Activated naive CD8-positive, alpha-beta T cell treated with anti-CD3 and anti-CD28 coated beads, Interleukin-2, amount 50 U/mL, for 24 hours (primary cell): ENCODE data around the gene PNPLA7.

ENCODE experiments used
- ATAC-seq: fragments of 150-1000 bp; cut with Tn5 transposase; one replicate; pipeline ENCODE4 v1.10.0; 2021
- DNase-seq: peaks from one replicate; pipeline ENCODE4 v3.0.0; 2021
- H3K27ac Mint-ChIP-seq: one replicate; pipeline ENCODE4 v1.8.0; 2021; ENCODE audit warnings: mild to moderate bottlenecking, mixed read lengths
- H3K27me3 Mint-ChIP-seq: one replicate; pipeline ENCODE4 v1.8.0; 2021; ENCODE audit warnings: mixed read lengths
- H3K36me3 Mint-ChIP-seq: one replicate; pipeline ENCODE4 v1.8.0; 2021; ENCODE audit warnings: low read depth, mixed read lengths
- H3K4me1 Mint-ChIP-seq: one replicate; pipeline ENCODE4 v1.8.0; 2021; ENCODE audit warnings: mixed read lengths
- H3K4me3 Mint-ChIP-seq: one replicate; pipeline ENCODE4 v1.8.0; 2021; ENCODE audit warnings: mild to moderate bottlenecking, moderate library complexity, mixed read lengths
- H3K9me3 Mint-ChIP-seq: one replicate; pipeline ENCODE4 v1.8.0; 2021; ENCODE audit warnings: mixed read lengths

The PNPLA7 gene

GRCh38 chr9:137492464-137493363 is 57.5 kb downstream of the PNPLA7 start:
- peak; percentile 73 for ATAC-seq

GRCh38 chr9:137491735-137492432 is 58.3 kb downstream of the PNPLA7 start:
- H3K4me3 Mint-ChIP-seq = no peak overlapping the region
- no peaks in the 10 kb centered on the region for H3K9me3 Mint-ChIP-seq
- no peaks in the 10 kb centered on the region for H3K36me3 Mint-ChIP-seq
- no peaks in the 10 kb centered on the region for H3K27me3 Mint-ChIP-seq
- ATAC-seq (no peak), DNase-seq (no peak)
- H3K27ac Mint-ChIP-seq = no peak overlapping the region
- peaks cover 2% of the 10 kb centered on the region for H3K4me1 Mint-ChIP-seq

More at GRCh38 chr9:137492464-137493363, 57.5 kb downstream of the PNPLA7 start:
- DNase-seq = no peak
- H3K4me3 Mint-ChIP-seq = no peak overlapping the region
- peaks cover 2% of the 10 kb centered on the region for H3K4me1 Mint-ChIP-seq
- H3K27ac Mint-ChIP-seq = no peak overlapping the region
- no peaks in the 10 kb centered on the region for H3K27me3 Mint-ChIP-seq
- no peaks in the 10 kb centered on the region for H3K36me3 Mint-ChIP-seq
- no peaks in the 10 kb centered on the region for H3K9me3 Mint-ChIP-seq

DNA sequence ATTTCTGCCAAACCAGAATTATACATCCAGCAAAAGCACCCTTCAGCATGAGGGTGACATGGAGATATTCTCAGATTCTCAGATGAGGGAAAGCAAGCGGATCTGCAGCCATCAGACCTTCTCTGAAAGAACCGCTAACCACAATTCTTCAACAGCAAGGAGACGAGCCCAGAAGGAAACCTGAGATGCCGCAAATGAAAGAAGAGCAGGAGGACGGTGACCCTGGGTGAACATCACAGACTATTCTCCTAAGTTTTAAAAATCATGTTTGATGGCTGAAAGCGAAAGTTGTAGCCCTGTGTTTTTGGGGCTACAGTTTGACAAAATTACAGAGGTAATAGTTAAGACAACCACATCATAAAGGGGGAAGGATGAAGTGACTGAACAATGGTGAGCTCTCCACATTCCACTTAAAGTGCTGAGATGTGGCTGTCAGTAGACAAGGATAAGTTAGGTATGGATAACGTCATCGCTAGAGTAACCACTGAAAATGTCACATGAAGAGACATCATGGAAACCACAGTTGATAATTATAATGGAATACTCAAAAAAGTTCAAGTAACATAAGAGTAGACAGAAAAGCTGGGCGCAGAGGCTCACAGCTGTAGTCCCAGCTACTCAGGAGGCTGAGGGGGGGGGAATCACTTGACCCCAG is 59.5 kb downstream of the PNPLA7 start:
- peaks cover 2% of the 10 kb centered on the region for H3K4me1 Mint-ChIP-seq
- no peak overlapping the region for H3K27ac Mint-ChIP-seq
- ATAC-seq = no peak
- H3K4me3 Mint-ChIP-seq = no peak overlapping the region
- no peaks in the 10 kb centered on the region for H3K36me3 Mint-ChIP-seq
- no peak for DNase-seq
- H3K9me3 Mint-ChIP-seq = no peaks in the 10 kb centered on the region
- no peaks in the 10 kb centered on the region for H3K27me3 Mint-ChIP-seq

DNA sequence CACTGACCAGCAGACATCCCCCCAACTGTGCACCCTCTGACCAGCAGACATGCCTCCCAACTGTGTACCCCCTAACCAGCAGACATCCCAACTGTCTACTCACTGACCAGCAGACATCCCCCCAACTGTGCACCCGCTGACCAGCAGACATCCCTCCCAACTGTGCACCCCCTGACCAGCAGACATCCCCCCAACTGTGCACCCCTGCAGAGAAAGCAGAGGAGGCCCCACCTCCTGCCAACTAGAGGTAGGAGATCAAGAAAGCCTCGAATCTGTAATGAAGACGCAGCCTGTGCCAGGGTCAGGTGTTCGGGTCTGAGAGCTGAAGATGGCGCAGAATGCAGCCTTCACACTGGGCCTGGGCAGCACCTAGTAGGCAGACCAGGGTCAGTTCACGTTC is 61.3 kb downstream of the PNPLA7 start:
- DNase-seq (no peak), ATAC-seq (no peak)
- Mint-ChIP-seq H3K9me3 (no peaks in the 10 kb centered on the region), H3K27me3 (no peaks in the 10 kb centered on the region), H3K4me1 (no peaks in the 10 kb centered on the region), H3K4me3 (no peak overlapping the region), H3K36me3 (no peaks in the 10 kb centered on the region), H3K27ac (no peak overlapping the region)

DNA sequence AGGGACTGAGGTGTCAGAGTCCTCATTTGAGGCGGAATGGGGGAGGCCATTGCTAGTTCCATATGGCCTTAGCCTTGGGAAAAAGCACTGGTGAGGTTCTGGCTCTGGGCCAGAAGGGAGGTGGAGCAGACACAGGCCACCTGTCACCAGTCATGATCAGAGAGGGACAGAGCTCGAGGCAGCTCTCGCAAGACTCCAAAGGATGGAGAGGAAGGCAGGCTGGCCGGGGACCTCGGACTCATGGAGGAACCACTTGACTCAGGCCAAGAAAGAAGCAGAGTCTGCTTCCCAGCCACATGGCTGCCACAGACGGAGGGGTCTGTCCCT is 61.9 kb downstream of the PNPLA7 start:
- ATAC-seq (no peak), DNase-seq (no peak)
- H3K27me3 Mint-ChIP-seq = no peaks in the 10 kb centered on the region
- no peaks in the 10 kb centered on the region for H3K4me1 Mint-ChIP-seq
- H3K27ac Mint-ChIP-seq = no peak overlapping the region
- no peak overlapping the region for H3K4me3 Mint-ChIP-seq
- H3K9me3 Mint-ChIP-seq = no peaks in the 10 kb centered on the region
- H3K36me3 Mint-ChIP-seq = no peaks in the 10 kb centered on the region

DNA sequence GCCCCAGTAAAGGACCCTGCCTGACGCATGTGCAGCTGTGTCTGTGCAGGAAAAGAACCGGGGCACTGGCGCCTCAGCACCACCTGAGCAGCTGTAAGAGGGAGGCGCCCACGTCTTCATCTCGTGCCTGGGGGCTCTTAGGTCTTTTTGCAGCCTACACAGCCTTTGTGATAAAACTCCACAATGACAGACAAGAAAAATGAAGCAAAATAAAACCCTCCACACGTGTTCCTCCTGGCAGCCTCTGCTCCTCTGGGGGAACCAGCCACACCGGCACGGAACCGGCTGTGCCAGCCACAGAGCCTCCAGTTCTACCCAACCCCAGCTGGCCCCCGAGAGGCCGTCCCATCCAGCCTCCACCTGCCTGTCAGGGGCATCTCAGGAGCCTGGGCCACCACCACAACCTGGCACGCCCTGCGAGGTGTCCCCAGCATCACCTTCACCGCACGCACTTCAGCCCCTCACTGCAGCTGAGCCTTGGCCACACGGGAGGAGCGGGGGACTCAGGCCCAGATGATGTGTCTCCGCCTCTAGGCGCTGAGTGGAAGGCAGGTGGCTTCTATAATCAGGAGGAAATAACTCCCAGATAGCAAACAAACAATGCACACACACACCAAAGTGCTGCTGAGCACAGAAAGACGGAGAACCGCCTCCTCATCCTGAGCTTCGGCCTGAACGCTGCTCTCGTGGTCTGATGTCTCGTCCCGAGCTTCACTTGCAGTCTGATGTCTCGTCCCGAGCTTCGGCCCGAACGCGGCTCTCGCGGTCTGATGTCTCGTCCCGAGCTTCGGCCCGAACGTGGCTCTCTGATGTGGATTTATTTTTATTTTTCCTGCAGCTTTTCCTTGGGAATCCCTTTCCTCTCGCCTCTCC is 62.5 kb downstream of the PNPLA7 start:
- no peak overlapping the region for H3K4me3 Mint-ChIP-seq
- no peaks in the 10 kb centered on the region for H3K36me3 Mint-ChIP-seq
- no peak for ATAC-seq
- peaks cover 2% of the 10 kb centered on the region for H3K4me1 Mint-ChIP-seq
- no peak for DNase-seq
- H3K9me3 Mint-ChIP-seq = no peaks in the 10 kb centered on the region
- no peak overlapping the region for H3K27ac Mint-ChIP-seq
- no peaks in the 10 kb centered on the region for H3K27me3 Mint-ChIP-seq

DNA sequence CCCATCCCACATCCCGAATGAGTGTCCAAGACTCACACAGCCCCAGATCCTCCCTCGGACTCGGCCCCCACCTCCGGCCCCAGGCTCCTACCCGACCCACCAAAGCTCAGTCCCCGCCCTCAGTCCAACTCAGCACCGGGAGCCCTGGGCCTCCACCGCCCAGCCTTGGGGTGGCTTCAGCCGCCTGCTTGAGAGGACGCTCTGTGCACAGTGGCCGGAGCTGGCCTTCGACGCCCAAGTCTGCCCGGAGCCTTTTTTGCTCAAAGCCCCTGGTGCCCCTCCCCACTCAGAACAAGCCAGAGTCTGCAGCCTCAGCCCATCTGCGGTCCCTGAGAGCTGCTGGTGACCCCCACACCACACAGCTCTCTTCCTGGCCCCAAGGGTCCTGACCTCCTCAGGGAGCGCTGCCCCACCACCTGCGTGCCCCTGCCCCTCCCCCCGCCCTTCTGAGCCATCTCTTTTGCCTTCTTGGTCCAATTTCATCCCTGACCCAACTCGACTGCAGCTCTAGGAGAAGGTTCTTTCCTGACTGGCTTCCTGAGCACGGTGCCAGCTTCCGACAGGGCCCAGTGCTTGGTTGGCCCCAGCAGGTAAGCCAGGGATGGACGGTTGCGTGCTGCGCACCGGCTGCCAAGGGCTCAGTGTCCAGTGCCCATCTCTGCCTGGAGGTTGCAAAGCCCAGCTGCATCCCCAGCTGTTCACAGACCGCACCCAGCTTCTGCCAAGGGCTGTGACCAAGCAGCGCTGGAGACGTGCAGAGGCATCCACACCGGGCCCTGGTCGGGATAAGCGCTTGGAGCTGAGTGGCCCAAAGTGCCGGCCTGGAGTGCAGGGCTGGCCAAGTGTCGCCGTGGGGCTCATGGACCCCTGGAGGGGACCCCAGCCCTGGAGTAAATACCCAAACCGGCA is 63.4 kb downstream of the PNPLA7 start:
- ATAC-seq (no peak), DNase-seq (no peak)
- no peak overlapping the region for H3K27ac Mint-ChIP-seq
- no peaks in the 10 kb centered on the region for H3K9me3 Mint-ChIP-seq
- H3K4me1 Mint-ChIP-seq = peaks cover 9% of the 10 kb centered on the region
- H3K36me3 Mint-ChIP-seq = no peaks in the 10 kb centered on the region
- no peaks in the 10 kb centered on the region for H3K27me3 Mint-ChIP-seq
- no peak overlapping the region for H3K4me3 Mint-ChIP-seq

DNA sequence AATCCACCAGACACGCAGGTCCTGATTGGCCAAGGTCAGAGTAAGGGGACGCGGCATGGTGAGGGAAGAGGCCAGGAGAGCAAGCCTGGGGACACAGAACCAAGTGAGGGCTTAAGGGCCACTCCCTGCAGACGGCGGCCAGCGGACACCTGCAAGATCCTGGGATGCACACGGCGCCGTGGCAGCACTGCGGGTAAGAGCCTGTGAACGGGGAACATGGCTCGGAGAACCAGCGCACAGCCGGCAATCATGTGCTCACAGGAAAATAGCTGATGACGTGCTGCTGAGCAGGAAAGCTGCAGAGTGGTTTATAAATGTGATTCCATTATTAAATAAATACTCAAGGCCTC is 64.1 kb downstream of the PNPLA7 start:
- DNase-seq = no peak
- no peak for ATAC-seq
- Mint-ChIP-seq H3K27me3 (no peaks in the 10 kb centered on the region), H3K4me1 (peaks cover 10% of the 10 kb centered on the region), H3K4me3 (no peak overlapping the region), H3K36me3 (no peaks in the 10 kb centered on the region), H3K27ac (no peak overlapping the region), H3K9me3 (no peaks in the 10 kb centered on the region)

- Mint-ChIP-seq H3K36me3 (no peaks in the 10 kb centered on the region), H3K4me3 (no peak overlapping the region), H3K9me3 (no peaks in the 10 kb centered on the region), H3K27ac (no peak overlapping the region), H3K27me3 (no peaks in the 10 kb centered on the region), H3K4me1 (peaks cover 10% of the 10 kb centered on the region)
- no peak for DNase-seq
- ATAC-seq = no peak
Observed at GRCh38 chr9:137485343-137486140, 64.7 kb downstream of the PNPLA7 start.

- Mint-ChIP-seq H3K27me3 (no peaks in the 10 kb centered on the region), H3K4me1 (peaks cover 10% of the 10 kb centered on the region), H3K4me3 (no peak overlapping the region), H3K27ac (no peak overlapping the region), H3K9me3 (no peaks in the 10 kb centered on the region), H3K36me3 (no peaks in the 10 kb centered on the region)
- no peak for DNase-seq
- no peak for ATAC-seq
Observed at GRCh38 chr9:137484551-137485315, 65.5 kb downstream of the PNPLA7 start.

- Mint-ChIP-seq H3K4me3 (no peak overlapping the region), H3K4me1 (peaks cover 10% of the 10 kb centered on the region), H3K9me3 (no peaks in the 10 kb centered on the region), H3K27ac (peak overlapping the region; percentile 42), H3K27me3 (no peaks in the 10 kb centered on the region), H3K36me3 (no peaks in the 10 kb centered on the region)
- DNase-seq = no peak
- ATAC-seq = peak; percentile 25
Observed at GRCh38 chr9:137482094-137482781, 68.0 kb downstream of the PNPLA7 start.
